Peyer's patch (tissue), 4 donors: ENCODE results near the gene RAB31.

ENCODE experiments used
- CTCF ChIP-seq, 6 experiments: fragments of 450-650 bp in 4 of 6; fragments of 200-600 bp in 2 of 6; sonication (generic) in 1 of 6; IDR thresholded peaks; one replicate each; pipeline ENCODE4 v1.5.1; 2017 to 2019; ENCODE audit warnings: antibody characterized with exemption in 6 of 6, mild to moderate bottlenecking in 3 of 6, moderate library complexity in 1 of 6
- POLR2A ChIP-seq, 2 donors: fragments of 450-650 bp; IDR thresholded peaks; one replicate each; pipeline ENCODE4 v1.5.1; 2017; ENCODE audit warnings: antibody characterized with exemption in 2 of 2, mild to moderate bottlenecking in 2 of 2, moderate library complexity in 2 of 2

- no peak for TF ChIP-seq POLR2A (IDR thresholded peaks at IDR 0.05)
- no peak for TF ChIP-seq CTCF (IDR thresholded peaks at IDR 0.05)
These were observed 161.8 kb downstream of the RAB31 start for GRCh38 chr18:9869715-9870430.
